Measurements from ENCODE around the gene S100A12.

- TF ChIP-seq CTCF (IDR thresholded peaks at IDR 0.05): no peak
- no peak for TF ChIP-seq POLR2A (IDR thresholded peaks at IDR 0.05)
- no peak for TF ChIP-seq EP300 (IDR thresholded peaks at IDR 0.05)
- no peak for TF ChIP-seq POLR2AphosphoS5 (IDR thresholded peaks at IDR 0.05)
These were observed 11.8 kb downstream of the S100A12 start for GRCh38 chr1:153363641-153364040.

All from sigmoid colon (tissue), 4 donors.